ENCODE results near the gene SMIM17. TPM values are rescaled to one million over a fixed set of nuclear protein-coding genes. Genes with fewer than 3 reads are reported as not detected.

Gene SMIM17
- polyA plus RNA-seq, 3 donors, result 1.2 to 1.4 (median 1.3) TPM

Other genes starting within 250 kb of the SMIM17 start
- gene ZNF582, start 249.6 kb upstream of the SMIM17 start, polyA plus RNA-seq (ENCODE audit: insufficient read length in 3 of 3), result 10 to 100 TPM in 1 of 3 donors, 1 to 10 TPM in 2; 9.0 to 11.5 (median 9.3) TPM
- gene ZNF583, start 238.8 kb upstream of the SMIM17 start, polyA plus RNA-seq (ENCODE audit: insufficient read length in 3 of 3), result 1 to 10 TPM; 9.0 to 9.5 (median 9.3) TPM
- 10 to 100 TPM; 14.9 to 19.6 (median 17.3) TPM for gene ZNF667, start 165.8 kb upstream of the SMIM17 start, polyA plus RNA-seq (ENCODE audit: insufficient read length in 3 of 3)
- gene ZNF471, start 135.3 kb upstream of the SMIM17 start, polyA plus RNA-seq (ENCODE audit: insufficient read length in 3 of 3), result 10 to 100 TPM; 13.1 to 18.3 (median 17.5) TPM
- gene ZFP28, start 104.2 kb upstream of the SMIM17 start, polyA plus RNA-seq (ENCODE audit: insufficient read length in 3 of 3), result 10 to 100 TPM; 12.8 to 14.5 (median 14.5) TPM
- 10 to 100 TPM in 1 of 3 donors, 1 to 10 TPM in 2; 8.5 to 10.9 (median 9.5) TPM for gene ZNF470, start 75.7 kb upstream of the SMIM17 start, polyA plus RNA-seq (ENCODE audit: insufficient read length in 3 of 3)
- 1 to 10 TPM; 8.4 to 9.2 (median 8.5) TPM for gene ZNF71, start 47.9 kb upstream of the SMIM17 start, polyA plus RNA-seq (ENCODE audit: insufficient read length in 3 of 3)
- gene ZNF835, start 28.6 kb downstream of the SMIM17 start, polyA plus RNA-seq (ENCODE audit: insufficient read length in 3 of 3), result 1 to 10 TPM; 4.1 to 4.8 (median 4.8) TPM
- gene PEG3, start 197.6 kb downstream of the SMIM17 start, polyA plus RNA-seq (ENCODE audit: insufficient read length in 3 of 3), result 10 to 100 TPM; 47.6 to 90.9 (median 73.2) TPM
- 1 to 10 TPM in 2 of 3 donors, under 1 TPM in 1; 0.76 to 2.6 (median 1.1) TPM for gene ZIM2, start 197.6 kb downstream of the SMIM17 start, polyA plus RNA-seq (ENCODE audit: insufficient read length in 3 of 3)